ENCODE results near the gene RNF150. TPM values are rescaled to one million over a fixed set of nuclear protein-coding genes. Genes with fewer than 3 reads are reported as not detected.

The RNF150 gene
- total and polyA plus RNA-seq, 2 of the 8 experiments (the other 6 are each of a cell fraction or from before 2014, with no cell fraction given) = 3.4 to 4.8 TPM

GRCh38 chr4:140940589-140940988 lies 192.7 kb downstream of the RNF150 start:
- Histone ChIP-seq H3K79me2 (ENCODE audit: control insufficient read depth in 1 of 2, insufficient read depth in 2 of 2, low read length in 2 of 2) (no peaks in the 10 kb centered on the region), H3K27me3 (replicated peaks in 1 of 4; ENCODE audit: control insufficient read depth in 3 of 4, extremely low read depth in 1 of 4, insufficient read depth in 3 of 4, low read length in 3 of 4) (no peaks in the 10 kb centered on the region), H3K4me3 (ENCODE audit: extremely low read depth in 1 of 4, insufficient read depth in 2 of 4, low read depth in 3 of 4, low read length in 4 of 4) (no peak overlapping the region), H3K79me1 (ENCODE audit: low read depth, low read length) (no peaks in the 10 kb centered on the region), H3K27ac (ENCODE audit: low read depth, low read length) (no peak overlapping the region), H2AK5ac (ENCODE audit: low read depth, low read length) (no peak overlapping the region), H3K18ac (ENCODE audit: extremely low read depth, low read length) (no peak overlapping the region), H3K56ac (replicated peaks; ENCODE audit: insufficient read length, low read depth, low read length) (no peak overlapping the region), H2BK120ac (replicated peaks; ENCODE audit: low read depth, low read length) (no peak overlapping the region), H4K8ac (ENCODE audit: extremely low read depth, insufficient read depth, low read length) (no peak overlapping the region), H2BK5ac (ENCODE audit: low read depth, low read length) (no peak overlapping the region), H4K20me1 (replicated peaks in 1 of 2; ENCODE audit: control insufficient read depth in 1 of 2, insufficient read depth in 2 of 2, low read length in 2 of 2) (peaks cover 0 to 2% of the 10 kb centered on the region in 2 experiments), H3K4me2 (ENCODE audit: insufficient read depth in 1 of 2, low read depth in 2 of 2, low read length in 2 of 2) (no peak overlapping the region), H3K9ac (replicated peaks in 1 of 4; ENCODE audit: extremely low read depth in 1 of 4, low read depth in 3 of 4, low read length in 3 of 4) (no peak overlapping the region), H3K23ac (ENCODE audit: insufficient read length) (no peak overlapping the region), H3K9me3 (ENCODE audit: insufficient read depth in 2 of 2, low read depth in 1 of 2, low read length in 1 of 2) (no peaks in the 10 kb centered on the region; a peak in 1 of 4 replicates), H2BK12ac (ENCODE audit: low read depth, low read length) (no peak overlapping the region), H3K23me2 (ENCODE audit: low read depth, low read length) (no peaks in the 10 kb centered on the region), H3K4me1 (replicated peaks in 1 of 4; ENCODE audit: control insufficient read depth in 3 of 4, insufficient read depth in 4 of 4, low read length in 3 of 4) (no peaks in the 10 kb centered on the region), H2AFZ (ENCODE audit: low read length) (no peak overlapping the region), H3K14ac (ENCODE audit: insufficient read length) (no peak overlapping the region), H4K91ac (replicated peaks; ENCODE audit: insufficient read length, low read length) (no peak overlapping the region), H3K36me3 (ENCODE audit: control insufficient read depth in 2 of 4, insufficient read depth in 4 of 4, low read length in 3 of 4) (no peaks in the 10 kb centered on the region), H3K4ac (replicated peaks; ENCODE audit: insufficient read length, low read depth, low read length) (no peak overlapping the region), H4K5ac (ENCODE audit: insufficient read length, low read depth, low read length) (no peak overlapping the region), H2BK20ac (ENCODE audit: low read length) (no peak overlapping the region), H2BK15ac (ENCODE audit: low read length) (no peak overlapping the region)
- DNase-seq (ENCODE audit: low read depth in 1 of 2, low spot score in 2 of 2) (no peak), FAIRE-seq (no peak)
- ChIA-PET CTCF (ENCODE audit: partially characterized antibody) (interaction anchor here (1.0 to 1.1 kb wide), 2 partner anchors 56 to 73 kb away, joined by 3 read pairs; no protein-coding TSS in a partner anchor), POLR2A (ENCODE audit: partially characterized antibody) (no interaction called here)
- TF ChIP-seq SP2 (IDR thresholded peaks at IDR 0.05; ENCODE audit: low read length) = no peak
- WGBS, 2 experiments (ENCODE audit: extremely low coverage in 1 of 2, insufficient coverage in 1 of 2, insufficient read length in 1 of 2, insufficient replicate concordance in 2 of 2, low coverage in 1 of 2, low lambda C conversion rate in 2 of 2, missing lambda C conversion rate in 1 of 2) = 98% methylated on average over 2 of the region's 2 CpGs; no CpG with 5 or more reads in 1 of the 2 experiments

All from H1 (cell line).